HG03064 (cell line): ENCODE measurements around the gene SLIT2.

Source experiments
- ATAC-seq: cut with Tn5 transposase; IDR thresholded peaks from one replicate; pipeline ENCODE4 v1.9.1; 2021; ENCODE audit warnings: low read depth; ENCODE audit not compliant: unreplicated experiment

Gene SLIT2

DNA sequence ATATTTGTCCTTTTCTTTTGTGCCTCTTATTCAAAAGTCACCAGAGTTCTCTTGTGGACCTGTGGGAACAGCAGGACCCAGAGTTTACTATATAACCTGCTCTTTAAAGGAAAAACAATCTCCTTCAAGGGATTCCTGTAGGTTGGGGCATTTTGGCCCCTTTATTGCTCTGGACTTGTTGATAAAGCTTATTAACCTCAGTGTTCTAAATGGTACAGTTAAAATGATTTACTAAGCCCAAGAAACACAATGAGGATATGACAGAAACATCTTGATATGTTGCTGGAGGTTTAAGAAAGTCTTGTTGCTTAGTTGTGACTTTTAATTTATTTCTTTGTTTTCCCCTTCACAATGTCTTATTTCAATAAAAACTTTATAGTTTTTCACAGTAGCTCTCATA, 46.8 kb downstream of the SLIT2 start:
- ATAC-seq: no peak

GRCh38 chr4:20298986-20299385, 47.3 kb downstream of the SLIT2 start:
- no peak for ATAC-seq

GRCh38 chr4:20299515-20299914, 47.8 kb downstream of the SLIT2 start:
- no peak for ATAC-seq

GRCh38 chr4:20301161-20301560, 49.5 kb downstream of the SLIT2 start:
- no peak for ATAC-seq
